ENCODE data around the gene ESRRB.

- TF ChIP-seq CTCF (IDR thresholded peaks at IDR 0.05; ENCODE audit: poor library complexity) (no peak), EZH2phosphoT487 (IDR thresholded peaks at IDR 0.05; ENCODE audit: low read depth, severe bottlenecking, unreplicated experiment) (no peak), EZH2 (IDR thresholded peaks at IDR 0.05; ENCODE audit: borderline replicate concordance) (no peak)
Observed at GRCh38 chr14:76420827-76421226, 44.9 kb downstream of the ESRRB start.
